Purkinje cell (primary cell): Measurements from ENCODE around the gene ARMCX4. TPM values are rescaled to one million over a fixed set of nuclear protein-coding genes. Genes with fewer than 3 reads are reported as not detected.

ENCODE experiments used
- polyA plus RNA-seq: library from polyadenylated mRNA; unstranded; fragments of >200 nt; fragmentation: Nextera tagmentation; gene quantifications from 2 replicates; pipeline ENCODE4 v1.2.1, GENCODE V29; 2014

Gene ARMCX4
- polyA plus RNA-seq: 5.1 and 9.9 TPM in 2 replicates

DNA sequence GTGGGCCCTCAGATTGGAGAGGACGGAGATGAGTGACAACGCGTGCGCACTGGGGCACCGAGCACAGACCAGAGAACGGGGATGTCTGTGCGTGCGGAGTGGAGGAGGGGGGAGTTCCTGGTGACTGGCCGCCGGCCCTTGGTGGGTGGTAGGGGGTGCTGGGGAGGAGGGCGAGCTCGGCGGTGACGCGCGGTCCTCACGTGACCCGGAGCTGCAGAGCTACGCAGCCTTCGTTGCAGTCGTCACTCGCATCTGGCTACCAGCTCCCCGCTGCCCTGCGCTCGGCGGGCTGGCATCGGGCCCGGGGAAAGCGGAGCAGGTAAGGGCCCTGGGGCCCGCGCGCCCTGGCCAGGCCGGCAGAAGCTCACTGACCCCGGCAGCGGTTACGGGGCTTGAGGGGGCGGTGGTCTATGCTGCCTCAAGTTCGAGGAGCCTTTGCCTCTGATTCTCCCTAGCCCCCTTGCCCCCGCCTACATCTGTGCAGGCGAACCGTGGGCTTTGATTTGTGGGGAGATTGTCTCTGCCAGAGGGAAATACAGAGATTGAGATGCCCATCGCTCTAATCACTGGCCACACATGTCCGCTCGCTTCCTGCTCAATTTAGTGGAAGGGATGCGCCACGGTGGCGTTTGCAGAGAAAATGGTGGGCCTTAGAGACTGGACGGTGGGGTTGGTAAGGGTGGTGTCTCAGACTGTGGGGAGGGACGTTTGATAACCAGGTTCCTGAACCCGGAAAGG, at the start of gene ARMCX4:
ARMCX4 (plus strand) TSS at position 245 of the 738 bp plus-strand sequence. CDS start 3,134 bp downstream, outside the sequence.

Other genes starting within 250 kb of the ARMCX4 start
- 0.18 TPM in 1 of 2 replicates, not detected in the other for gene TAF7L, start 194.1 kb upstream of the ARMCX4 start, polyA plus RNA-seq
- 30.4 and 33.9 TPM in 2 replicates for gene TIMM8A, start 136.7 kb upstream of the ARMCX4 start, polyA plus RNA-seq
- gene BTK, start 99.3 kb upstream of the ARMCX4 start, polyA plus RNA-seq: not detected in 2 replicates
- 271 and 273 TPM in 2 replicates for gene RPL36A, start 94.4 kb upstream of the ARMCX4 start, polyA plus RNA-seq
- 25.6 and 38.5 TPM in 2 replicates for gene GLA, start 77.5 kb upstream of the ARMCX4 start, polyA plus RNA-seq
- 56.3 and 96.7 TPM in 2 replicates for gene HNRNPH2, start 77.2 kb upstream of the ARMCX4 start, polyA plus RNA-seq
- gene ARMCX1, start 65.1 kb downstream of the ARMCX4 start, polyA plus RNA-seq: 39.2 and 45.7 TPM in 2 replicates
- gene ARMCX6, start 132.5 kb downstream of the ARMCX4 start, polyA plus RNA-seq: 45.5 and 75.8 TPM in 2 replicates
- 21.3 and 32.1 TPM in 2 replicates for gene ARMCX3, start 137.7 kb downstream of the ARMCX4 start, polyA plus RNA-seq
- gene ARMCX2, start 174.4 kb downstream of the ARMCX4 start, polyA plus RNA-seq: 28.2 and 30.9 TPM in 2 replicates